ENCODE results near the gene TAF3. TPM values are rescaled to one million over a fixed set of nuclear protein-coding genes. Genes with fewer than 3 reads are reported as not detected.

The TAF3 gene
- polyA plus RNA-seq, 3 donors: 1.6 to 3.9 (median 3.4) TPM

GRCh38 chr10:7786430-7786829, 31.9 kb upstream of the TAF3 start:
- Histone ChIP-seq H3K27ac (ENCODE audit: low read depth in 1 of 2, low read length in 2 of 2) (peak overlapping the region in 1 of 2 donors; percentile 91), H3K36me3 (replicated peaks in 1 of 2; ENCODE audit: control insufficient read depth in 1 of 2, insufficient read depth in 2 of 2, low read length in 2 of 2) (peaks cover 2 to 19% of the 10 kb centered on the region in 2 donors), H3K27me3 (ENCODE audit: control insufficient read depth in 2 of 2, insufficient read depth in 2 of 2, low read length in 2 of 2) (no peaks in the 10 kb centered on the region), H4K20me1 (ENCODE audit: insufficient read depth, low read length) (peaks cover 70% of the 10 kb centered on the region), H3K9ac (ENCODE audit: insufficient read depth, low read length, poor library complexity, severe bottlenecking) (no peak overlapping the region), H3K4me2 (replicated peaks; ENCODE audit: extremely low read depth, low read length, poor library complexity, severe bottlenecking) (peak overlapping the region; percentile 75), H3K4me1 (ENCODE audit: control insufficient read depth in 1 of 2, insufficient read depth in 2 of 2, low read length in 2 of 2) (peaks cover 27 to 34% of the 10 kb centered on the region in 2 donors), H3K9me3 (replicated peaks in 1 of 2; ENCODE audit: control insufficient read depth in 1 of 2, insufficient read depth in 1 of 2, low read length in 2 of 2) (no peaks in the 10 kb centered on the region), H2AFZ (ENCODE audit: insufficient read depth, low read depth, low read length, poor library complexity, severe bottlenecking) (no peak overlapping the region), H3K4me3 (replicated peaks in 1 of 3; ENCODE audit: low read depth in 2 of 3, low read length in 3 of 3) (peak overlapping the region in 1 of 3 experiments; percentile 87), H3K79me2 (ENCODE audit: insufficient read depth, low read length) (peaks cover 100% of the 10 kb centered on the region)
- DNase-seq: peak in 1 of 3 donors; percentile 15
- no peak for TF ChIP-seq CTCF (IDR thresholded peaks at IDR 0.05)
- H3K4me1 Mint-ChIP-seq: peaks cover 44% of the 10 kb centered on the region
- no peaks in the 10 kb centered on the region for H3K9me3 Mint-ChIP-seq
- WGBS (ENCODE audit: insufficient coverage): no CpG with 5 or more reads among the region's 3 CpGs
- peak overlapping the region in 4 of 7 donors; percentile 18 to 74 (median 47) for H3K27ac Mint-ChIP-seq
- H3K27me3 Mint-ChIP-seq (ENCODE audit: low read depth in 3 of 3): no peaks in the 10 kb centered on the region
- intact Hi-C loops (cut with micrococcal nuclease): loop anchor here in 1 of 2 donors (2.0 kb wide), 1 partner anchor 32 kb away; the partner anchor contains the start of gene TAF3
- no peak overlapping the region for H3K4me3 Mint-ChIP-seq
- peaks cover 15 to 40% of the 10 kb centered on the region in 2 donors for H3K36me3 Mint-ChIP-seq

DNA sequence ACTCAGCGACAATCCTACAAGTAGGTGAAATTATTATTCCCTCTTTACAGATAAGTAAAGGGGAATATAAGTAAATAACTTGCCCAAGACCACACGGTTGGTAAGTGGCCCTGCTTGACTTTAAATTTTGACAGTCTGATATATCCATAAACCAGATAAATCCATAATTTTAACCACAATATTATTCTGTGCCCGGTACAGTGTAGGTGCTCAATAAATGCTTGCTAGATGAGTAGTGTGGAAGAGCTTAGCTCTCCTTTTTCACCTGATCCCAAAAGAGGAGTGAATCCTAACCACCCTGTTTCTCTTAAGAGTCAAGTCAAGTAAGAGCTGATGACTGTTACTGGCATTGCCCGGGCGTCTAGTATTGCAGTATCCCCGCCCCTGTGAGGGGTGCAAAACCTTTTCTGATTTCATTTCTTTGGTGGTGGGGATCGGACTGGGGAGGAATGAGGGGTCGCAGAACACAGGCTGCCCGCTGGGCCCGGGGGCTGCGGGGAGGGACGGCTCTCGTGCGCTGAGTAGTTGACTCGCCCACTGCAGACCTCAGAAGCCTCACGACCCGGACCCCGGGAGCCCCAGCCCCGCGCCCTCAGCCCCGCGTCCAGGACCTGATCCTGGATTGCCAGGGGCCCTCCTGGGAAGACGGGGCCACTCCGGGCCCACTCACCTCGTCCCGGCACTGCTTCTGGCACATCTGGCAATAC, 31.0 kb upstream of the TAF3 start:
- intact Hi-C loops (cut with micrococcal nuclease): loop anchor here in 1 of 2 donors (2.0 kb wide), 1 partner anchor 31 kb away; the partner anchor contains the start of gene TAF3

More for the DNA sequence above, 31.0 kb upstream of the TAF3 start:
- peaks cover 27 to 34% of the 10 kb centered on the region in 2 donors for H3K4me1 ChIP-seq (ENCODE audit: control insufficient read depth in 1 of 2, insufficient read depth in 2 of 2, low read length in 2 of 2)
- H3K4me3 ChIP-seq (replicated peaks in 1 of 3; ENCODE audit: low read depth in 2 of 3, low read length in 3 of 3): peak overlapping the region; percentile 87 to 94 (median 88)
- peak overlapping the region; percentile 75 for H3K4me2 ChIP-seq (replicated peaks; ENCODE audit: extremely low read depth, low read length, poor library complexity, severe bottlenecking)
- no peaks in the 10 kb centered on the region for H3K27me3 Mint-ChIP-seq (ENCODE audit: low read depth in 3 of 3)
- no peak overlapping the region for H3K4me3 Mint-ChIP-seq
- WGBS (ENCODE audit: insufficient coverage): under 1% methylated on average over 23 of the region's 26 CpGs
- DNase-seq: peak in 1 of 3 donors; percentile 22
- no peak overlapping the region for H3K27ac Mint-ChIP-seq
- H3K9me3 Mint-ChIP-seq: no peaks in the 10 kb centered on the region
- peak overlapping the region; percentile 80 to 91 for H3K27ac ChIP-seq (ENCODE audit: low read depth in 1 of 2, low read length in 2 of 2)
- TF ChIP-seq CTCF (IDR thresholded peaks at IDR 0.05): no peak
- peaks cover 48% of the 10 kb centered on the region for H3K4me1 Mint-ChIP-seq
- no peaks in the 10 kb centered on the region for H3K27me3 ChIP-seq (ENCODE audit: control insufficient read depth in 2 of 2, insufficient read depth in 2 of 2, low read length in 2 of 2)
- H4K20me1 ChIP-seq (ENCODE audit: insufficient read depth, low read length): peaks cover 75% of the 10 kb centered on the region
- H3K9me3 ChIP-seq (replicated peaks in 1 of 2; ENCODE audit: control insufficient read depth in 1 of 2, insufficient read depth in 1 of 2, low read length in 2 of 2): no peaks in the 10 kb centered on the region
- peaks cover 5 to 20% of the 10 kb centered on the region in 2 donors for H3K36me3 ChIP-seq (replicated peaks in 1 of 2; ENCODE audit: control insufficient read depth in 1 of 2, insufficient read depth in 2 of 2, low read length in 2 of 2)
- peaks cover 15 to 40% of the 10 kb centered on the region in 2 donors for H3K36me3 Mint-ChIP-seq
- H2AFZ ChIP-seq (ENCODE audit: insufficient read depth, low read depth, low read length, poor library complexity, severe bottlenecking): peak overlapping the region; percentile 93
- H3K9ac ChIP-seq (ENCODE audit: insufficient read depth, low read length, poor library complexity, severe bottlenecking): peak overlapping the region; percentile 97
- H3K79me2 ChIP-seq (ENCODE audit: insufficient read depth, low read length): peaks cover 100% of the 10 kb centered on the region
